CD8-positive, alpha-beta memory T cell (primary cell): ENCODE data around the gene EIF4EBP2. TPM values are rescaled to one million over a fixed set of nuclear protein-coding genes. Genes with fewer than 3 reads are reported as not detected.
A peak's percentile ranks its signal among the peaks of the same experiment; 100 is the strongest.

Experiments used
- CTCF ChIA-PET: fragments of 350-600 bp; sonication (Branson Sonifier 250); formaldehyde crosslinking; loops from one replicate; lab custom pipeline; 2021; ENCODE audit warnings: antibody characterized with exemption; lab: Charles Lee
- POLR2A ChIA-PET: fragments of 350-600 bp; sonication (Branson Sonifier 250); formaldehyde crosslinking; loops from one replicate; lab custom pipeline; 2021; ENCODE audit warnings: antibody characterized with exemption; lab: Charles Lee
- DNase-seq, 5 donors: peaks; one replicate each; pipeline versions ENCODE4 v3.0.0 to v3.0.0-alpha.2; 2020 to 2022; ENCODE audit warnings: mixed read lengths in 1 of 5
- H3K27ac ChIP-seq: one replicate; pipeline ENCODE4 v1.7.0; 2013; ENCODE audit warnings: low read depth, mild to moderate bottlenecking, low read length, moderate library complexity
- H3K27me3 ChIP-seq: 2 replicates; pipeline ENCODE4 v1.7.0; 2013; ENCODE audit warnings: low read length, mild to moderate bottlenecking; ENCODE audit not compliant: insufficient read depth, poor library complexity, severe bottlenecking
- H3K36me3 ChIP-seq: 2 replicates; pipeline ENCODE4 v1.7.0; 2013; ENCODE audit warnings: mild to moderate bottlenecking, low read length, moderate library complexity; ENCODE audit not compliant: insufficient read depth
- H3K4me1 ChIP-seq: 2 replicates; pipeline ENCODE4 v1.7.0; 2013; ENCODE audit warnings: mild to moderate bottlenecking, low read length, moderate library complexity; ENCODE audit not compliant: insufficient read depth
- H3K4me3 ChIP-seq: 2 replicates; pipeline ENCODE4 v1.7.0; 2013; ENCODE audit warnings: mild to moderate bottlenecking, low read length
- H3K9me3 ChIP-seq: 2 replicates; pipeline ENCODE4 v1.7.0; 2013; ENCODE audit warnings: mild to moderate bottlenecking, low read length
- H3K27ac Mint-ChIP-seq, 8 donors: one replicate each; pipeline ENCODE4 v1.8.0; 2020 to 2021; ENCODE audit warnings: mixed read lengths in 8 of 8, mild to moderate bottlenecking in 6 of 8, inconsistent platforms in 3 of 8, moderate library complexity in 3 of 8
- H3K27me3 Mint-ChIP-seq, 2 donors: one replicate each; pipeline ENCODE4 v1.8.0; 2020 to 2021; ENCODE audit warnings: mixed read lengths in 2 of 2, mild to moderate bottlenecking in 1 of 2, moderate library complexity in 1 of 2
- H3K36me3 Mint-ChIP-seq, 3 donors: one replicate each; pipeline ENCODE4 v1.8.0; 2020 to 2021; ENCODE audit warnings: mixed read lengths in 3 of 3, inconsistent platforms in 1 of 3, mild to moderate bottlenecking in 1 of 3
- H3K4me1 Mint-ChIP-seq, 3 donors: one replicate each; pipeline ENCODE4 v1.8.0; 2020 to 2021; ENCODE audit warnings: mixed read lengths in 3 of 3, inconsistent platforms in 1 of 3, mild to moderate bottlenecking in 1 of 3
- H3K4me3 Mint-ChIP-seq, 7 donors: one replicate each; pipeline ENCODE4 v1.8.0; 2020 to 2021; ENCODE audit warnings: mixed read lengths in 7 of 7, mild to moderate bottlenecking in 6 of 7, moderate library complexity in 4 of 7, inconsistent platforms in 2 of 7
- H3K9me3 Mint-ChIP-seq, 5 donors: one replicate each; pipeline ENCODE4 v1.8.0; 2020 to 2022; ENCODE audit warnings: mixed read lengths in 5 of 5, mild to moderate bottlenecking in 3 of 5, moderate library complexity in 2 of 5, inconsistent platforms in 1 of 5
- polyA plus RNA-seq: library from polyadenylated mRNA; unstranded; fragments of 300-500 nt; fragmentation: Illumina TruSeq; gene quantifications from one replicate; pipeline ENCODE4 v1.2.3, GENCODE V29; 2021
- total RNA-seq, 2 experiments: library from RNA; stranded (reverse); gene quantifications; one replicate each; pipeline ENCODE4 v1.2.3, GENCODE V29; 2021

The EIF4EBP2 gene
- total and polyA plus RNA-seq, 3 experiments from 2014 or later: 44.4 to 61.9 (median 45.8) TPM

- Mint-ChIP-seq H3K36me3 (no peaks in the 10 kb centered on the region), H3K27ac (peak overlapping the region in 1 of 8 donors; percentile 35), H3K9me3 (no peaks in the 10 kb centered on the region), H3K27me3 (peaks cover 36 to 56% of the 10 kb centered on the region in 2 donors), H3K4me1 (peaks cover 0 to 8% (median 0%) of the 10 kb centered on the region in 3 donors), H3K4me3 (peak overlapping the region in 2 of 7 donors; percentile 28 to 65)
- H3K9me3 ChIP-seq: no peaks in the 10 kb centered on the region
- H3K4me3 ChIP-seq: no peak overlapping the region
- no peaks in the 10 kb centered on the region for H3K4me1 ChIP-seq
- H3K27me3 ChIP-seq: peaks cover 11% of the 10 kb centered on the region
- CTCF ChIA-PET: interaction anchor here (1.0 to 1.8 kb wide), 3 partner anchors 81 to 299 kb away, joined by 3 to 6 read pairs (median 3); no protein-coding TSS in a partner anchor
- no peaks in the 10 kb centered on the region for H3K36me3 ChIP-seq
- POLR2A ChIA-PET: no interaction called here
- no peak for DNase-seq
- H3K27ac ChIP-seq: no peak overlapping the region
Observed at GRCh38 chr10:70459774-70460490, 56.0 kb downstream of the EIF4EBP2 start.

GRCh38 chr10:70461397-70462348 is 57.7 kb downstream of the EIF4EBP2 start:
- peak in 1 of 5 donors; percentile 37 for DNase-seq
- Mint-ChIP-seq H3K4me3 (no peak overlapping the region), H3K27ac (no peak overlapping the region), H3K4me1 (peaks cover 0 to 8% (median 0%) of the 10 kb centered on the region in 3 donors), H3K27me3 (peaks cover 32 to 45% of the 10 kb centered on the region in 2 donors), H3K9me3 (no peaks in the 10 kb centered on the region), H3K36me3 (no peaks in the 10 kb centered on the region)
- Histone ChIP-seq H3K4me1 (no peaks in the 10 kb centered on the region), H3K27me3 (peaks cover 11% of the 10 kb centered on the region), H3K27ac (no peak overlapping the region), H3K9me3 (no peaks in the 10 kb centered on the region), H3K36me3 (no peaks in the 10 kb centered on the region), H3K4me3 (no peak overlapping the region)
- POLR2A ChIA-PET: no interaction called here
- CTCF ChIA-PET: interaction anchor here (0.7 to 1.8 kb wide), 21 partner anchors 11 to 417 kb away, joined by 3 to 6 read pairs (median 3); partner anchors contain the start of gene NODAL

- H3K36me3 ChIP-seq: no peaks in the 10 kb centered on the region
- DNase-seq: no peak
- H3K4me1 ChIP-seq: no peaks in the 10 kb centered on the region
- H3K9me3 ChIP-seq: no peaks in the 10 kb centered on the region
- Mint-ChIP-seq H3K4me1 (peaks cover 0 to 7% (median 0%) of the 10 kb centered on the region in 3 donors), H3K27me3 (peaks cover 26 to 39% of the 10 kb centered on the region in 2 donors), H3K9me3 (no peaks in the 10 kb centered on the region), H3K36me3 (no peaks in the 10 kb centered on the region), H3K27ac (no peak overlapping the region), H3K4me3 (no peak overlapping the region)
- H3K4me3 ChIP-seq: no peak overlapping the region
- H3K27ac ChIP-seq: no peak overlapping the region
- CTCF ChIA-PET: interaction anchor here (0.7 to 1.7 kb wide), 6 partner anchors 15 to 298 kb away, joined by 3 to 5 read pairs (median 4); no protein-coding TSS in a partner anchor
- peaks cover 11% of the 10 kb centered on the region for H3K27me3 ChIP-seq
- POLR2A ChIA-PET: no interaction called here
Observed at GRCh38 chr10:70462349-70462984, 58.5 kb downstream of the EIF4EBP2 start.

- Histone ChIP-seq H3K36me3 (no peaks in the 10 kb centered on the region), H3K27me3 (no peaks in the 10 kb centered on the region), H3K4me1 (no peaks in the 10 kb centered on the region), H3K9me3 (no peaks in the 10 kb centered on the region), H3K27ac (no peak overlapping the region), H3K4me3 (no peak overlapping the region)
- Mint-ChIP-seq H3K4me1 (no peaks in the 10 kb centered on the region), H3K27me3 (peaks cover 14 to 18% of the 10 kb centered on the region in 2 donors), H3K4me3 (no peak overlapping the region), H3K36me3 (no peaks in the 10 kb centered on the region), H3K27ac (no peak overlapping the region), H3K9me3 (no peaks in the 10 kb centered on the region)
- ChIA-PET POLR2A (no interaction called here), CTCF (no interaction called here)
- no peak for DNase-seq
Observed at GRCh38 chr10:70465278-70465677, 61.3 kb downstream of the EIF4EBP2 start.

GRCh38 chr10:70465832-70466231 is 61.9 kb downstream of the EIF4EBP2 start:
- no peaks in the 10 kb centered on the region for H3K9me3 ChIP-seq
- POLR2A ChIA-PET: no interaction called here
- H3K36me3 ChIP-seq: no peaks in the 10 kb centered on the region
- Mint-ChIP-seq H3K36me3 (no peaks in the 10 kb centered on the region), H3K4me3 (no peak overlapping the region), H3K9me3 (no peaks in the 10 kb centered on the region), H3K27me3 (peaks cover 12 to 15% of the 10 kb centered on the region in 2 donors), H3K4me1 (no peaks in the 10 kb centered on the region), H3K27ac (peak overlapping the region in 2 of 8 donors; percentile 17 to 64)
- no peaks in the 10 kb centered on the region for H3K27me3 ChIP-seq
- no peak for DNase-seq
- no peak overlapping the region for H3K4me3 ChIP-seq
- CTCF ChIA-PET: no interaction called here
- H3K27ac ChIP-seq: no peak overlapping the region
- no peaks in the 10 kb centered on the region for H3K4me1 ChIP-seq

GRCh38 chr10:70466951-70467350 is 63.0 kb downstream of the EIF4EBP2 start:
- Mint-ChIP-seq H3K4me3 (no peak overlapping the region), H3K27me3 (peaks cover 9 to 13% of the 10 kb centered on the region in 2 donors), H3K4me1 (no peaks in the 10 kb centered on the region), H3K36me3 (no peaks in the 10 kb centered on the region), H3K9me3 (no peaks in the 10 kb centered on the region), H3K27ac (no peak overlapping the region)
- no peak overlapping the region for H3K4me3 ChIP-seq
- ChIA-PET POLR2A (no interaction called here), CTCF (no interaction called here)
- no peaks in the 10 kb centered on the region for H3K9me3 ChIP-seq
- no peak overlapping the region for H3K27ac ChIP-seq
- H3K36me3 ChIP-seq: no peaks in the 10 kb centered on the region
- DNase-seq: no peak
- no peaks in the 10 kb centered on the region for H3K27me3 ChIP-seq
- H3K4me1 ChIP-seq: no peaks in the 10 kb centered on the region

GRCh38 chr10:70472799-70473454 is 69.0 kb downstream of the EIF4EBP2 start:
- Mint-ChIP-seq H3K36me3 (no peaks in the 10 kb centered on the region), H3K9me3 (no peaks in the 10 kb centered on the region), H3K27me3 (peaks cover 22 to 25% of the 10 kb centered on the region in 2 donors), H3K4me1 (peaks cover 15 to 22% (median 19%) of the 10 kb centered on the region in 3 donors), H3K27ac (no peak overlapping the region), H3K4me3 (no peak overlapping the region)
- H3K4me1 ChIP-seq: peaks cover 12% of the 10 kb centered on the region
- CTCF ChIA-PET: interaction anchor here (0.6 kb wide), 1 partner anchor 12 kb away, joined by 3 read pairs; no protein-coding TSS in a partner anchor
- no peaks in the 10 kb centered on the region for H3K27me3 ChIP-seq
- POLR2A ChIA-PET: no interaction called here
- H3K27ac ChIP-seq: no peak overlapping the region
- no peak for DNase-seq
- no peak overlapping the region for H3K4me3 ChIP-seq
- H3K36me3 ChIP-seq: no peaks in the 10 kb centered on the region
- no peaks in the 10 kb centered on the region for H3K9me3 ChIP-seq
